RWPE2 (cell line): Measurements from ENCODE around the gene RNF121.

Experiments used
- ATAC-seq: fragments of 200-7000 bp; cut with Tn5 transposase; 3 replicates; pipeline ENCODE4 v1.9.1; 2021; ENCODE audit warnings: low read depth
- DNase-seq: peaks from one replicate; pipeline ENCODE4 v3.0.0-alpha.2; 2020; ENCODE audit warnings: low spot score
- H3K27ac ChIP-seq: fragments of 450-650 bp; 2 replicates; pipeline ENCODE4 v1.5.1; 2017; ENCODE audit warnings: mild to moderate bottlenecking; ENCODE audit not compliant: poor library complexity, severe bottlenecking
- H3K27me3 ChIP-seq: fragments of 250-450 bp; sonication (Bioruptor Pico); 2 replicates; pipeline ENCODE4 v1.5.1; 2021; ENCODE audit warnings: mild to moderate bottlenecking, moderate library complexity; ENCODE audit not compliant: insufficient read depth, poor library complexity, severe bottlenecking
- H3K36me3 ChIP-seq: fragments of 250-450 bp; sonication (Bioruptor Pico); 2 replicates; pipeline ENCODE4 v1.5.1; 2020; ENCODE audit warnings: low read depth, mild to moderate bottlenecking, moderate library complexity
- H3K4me1 ChIP-seq: fragments of 250-450 bp; sonication (Bioruptor Pico); 2 replicates; pipeline ENCODE4 v1.5.1; 2021; ENCODE audit warnings: mild to moderate bottlenecking, moderate library complexity; ENCODE audit not compliant: insufficient read depth, poor library complexity, severe bottlenecking
- H3K4me3 ChIP-seq: fragments of 250-450 bp; sonication (Bioruptor Pico); 2 replicates; pipeline ENCODE4 v1.5.1; 2021; ENCODE audit warnings: mild to moderate bottlenecking, moderate library complexity; ENCODE audit not compliant: severe bottlenecking
- H3K9me3 ChIP-seq: fragments of 250-450 bp; sonication (Bioruptor Pico); 2 replicates; pipeline ENCODE4 v1.5.1; 2021; ENCODE audit warnings: mild to moderate bottlenecking, moderate library complexity; ENCODE audit not compliant: severe bottlenecking
- CTCF ChIP-seq: fragments of 450-650 bp; IDR thresholded peaks from one replicate; pipeline ENCODE4 v1.5.1; 2017; ENCODE audit warnings: mild to moderate bottlenecking, moderate library complexity; ENCODE audit not compliant: poor library complexity, severe bottlenecking

RNF121 gene

GRCh38 chr11:72039031-72039855, 110.4 kb downstream of the RNF121 start:
- H3K9me3 ChIP-seq = no peaks in the 10 kb centered on the region
- no peaks in the 10 kb centered on the region for H3K27me3 ChIP-seq
- no peak for TF ChIP-seq CTCF
- peaks cover 22% of the 10 kb centered on the region for H3K36me3 ChIP-seq
- ATAC-seq (no peak), DNase-seq (no peak)
- H3K27ac ChIP-seq = peak overlapping the region; percentile 84
- peaks cover 38% of the 10 kb centered on the region for H3K4me1 ChIP-seq
- H3K4me3 ChIP-seq = no peak overlapping the region

GRCh38 chr11:72039856-72040401, 111.1 kb downstream of the RNF121 start:
- Histone ChIP-seq H3K4me1 (peaks cover 38% of the 10 kb centered on the region), H3K27me3 (no peaks in the 10 kb centered on the region), H3K9me3 (no peaks in the 10 kb centered on the region), H3K27ac (peak overlapping the region; percentile 84), H3K4me3 (peak overlapping the region; percentile 52), H3K36me3 (peaks cover 17% of the 10 kb centered on the region)
- ATAC-seq (no peak), DNase-seq (no peak)
- no peak for TF ChIP-seq CTCF

- peaks cover 9% of the 10 kb centered on the region for H3K36me3 ChIP-seq
- no peaks in the 10 kb centered on the region for H3K27me3 ChIP-seq
- H3K4me3 ChIP-seq = peak overlapping the region; percentile 52
- H3K9me3 ChIP-seq = no peaks in the 10 kb centered on the region
- DNase-seq (peak; percentile 78), ATAC-seq (peak; percentile 63)
- H3K4me1 ChIP-seq = peaks cover 38% of the 10 kb centered on the region
- no peak for TF ChIP-seq CTCF
- H3K27ac ChIP-seq = peak overlapping the region; percentile 84
These were observed 111.9 kb downstream of the RNF121 start for GRCh38 chr11:72040491-72041363.

GRCh38 chr11:72041364-72042063, 112.7 kb downstream of the RNF121 start:
- TF ChIP-seq CTCF = no peak
- H3K4me3 ChIP-seq = peak overlapping the region; percentile 52
- H3K9me3 ChIP-seq = no peaks in the 10 kb centered on the region
- H3K27me3 ChIP-seq = no peaks in the 10 kb centered on the region
- peak; percentile 70 for ATAC-seq
- H3K4me1 ChIP-seq = peaks cover 38% of the 10 kb centered on the region
- H3K36me3 ChIP-seq = peaks cover 7% of the 10 kb centered on the region; the same call in 1 of the 2 replicates
- peak overlapping the region; percentile 84 for H3K27ac ChIP-seq
- no peak for DNase-seq
